ENCODE results near the gene KDM3A. TPM values are rescaled to one million over a fixed set of nuclear protein-coding genes. Genes with fewer than 3 reads are reported as not detected.

KDM3A gene
- total and polyA plus RNA-seq, 2 experiments from 2014 or later: 8.9 to 21.8 TPM

- TF ChIP-seq ZNF462 (CRISPR knock-in tag; IDR thresholded peaks at IDR 0.05): no peak
- no peak for TF ChIP-seq ZNF331 (CRISPR knock-in tag; IDR thresholded peaks at IDR 0.05; ENCODE audit: low read depth)
- TF ChIP-seq STAT1 (IDR thresholded peaks at IDR 0.05; ENCODE audit: unreplicated experiment): no peak
- no peak for TF ChIP-seq ZNF114 (CRISPR knock-in tag; IDR thresholded peaks at IDR 0.05)
- TF ChIP-seq, protein P1, sequence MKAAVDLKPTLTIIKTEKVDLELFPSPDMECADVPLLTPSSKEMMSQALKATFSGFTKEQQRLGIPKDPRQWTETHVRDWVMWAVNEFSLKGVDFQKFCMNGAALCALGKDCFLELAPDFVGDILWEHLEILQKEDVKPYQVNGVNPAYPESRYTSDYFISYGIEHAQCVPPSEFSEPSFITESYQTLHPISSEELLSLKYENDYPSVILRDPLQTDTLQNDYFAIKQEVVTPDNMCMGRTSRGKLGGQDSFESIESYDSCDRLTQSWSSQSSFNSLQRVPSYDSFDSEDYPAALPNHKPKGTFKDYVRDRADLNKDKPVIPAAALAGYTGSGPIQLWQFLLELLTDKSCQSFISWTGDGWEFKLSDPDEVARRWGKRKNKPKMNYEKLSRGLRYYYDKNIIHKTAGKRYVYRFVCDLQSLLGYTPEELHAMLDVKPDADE (IDR thresholded peaks at IDR 0.05): no peak
- no peak for TF ChIP-seq EZH2 (IDR thresholded peaks at IDR 0.05; ENCODE audit: low read depth, unreplicated experiment)
- TF ChIP-seq EZH2phosphoT487 (IDR thresholded peaks at IDR 0.05; ENCODE audit: unreplicated experiment): no peak
- TF ChIP-seq CREB1 (CRISPR knock-in tag; IDR thresholded peaks at IDR 0.05; ENCODE audit: low read depth): no peak
- TF ChIP-seq POLR2AphosphoS5 (IDR thresholded peaks at IDR 0.05; ENCODE audit: low read depth): no peak
These were observed 80.8 kb downstream of the KDM3A start (continued) for GRCh38 chr2:86521922-86522321.

- DNase-seq (ENCODE audit: low spot score): no peak
- Histone ChIP-seq H4K20me1 (replicated peaks; ENCODE audit: insufficient read depth) (no peaks in the 10 kb centered on the region), H3K27me3 (ENCODE audit: insufficient read depth) (no peaks in the 10 kb centered on the region), H3K4me2 (no peak overlapping the region), H2AFZ (no peak overlapping the region), H3K9me2 (ENCODE audit: insufficient read depth) (no peaks in the 10 kb centered on the region), H3K79me2 (replicated peaks; ENCODE audit: insufficient read depth) (no peaks in the 10 kb centered on the region), H3K27ac (ENCODE audit: low read depth) (no peak overlapping the region), H3F3A (replicated peaks; ENCODE audit: low read depth) (no peaks in the 10 kb centered on the region), H3K4me1 (ENCODE audit: insufficient read depth) (no peaks in the 10 kb centered on the region), H3K4me3 (no peak overlapping the region), H3K36me3 (ENCODE audit: insufficient read depth) (peaks cover 5% of the 10 kb centered on the region; the same call in 1 of the 2 replicates)
- peaks cover 5% of the 10 kb centered on the region for H3K9me3 Mint-ChIP-seq
- no peak overlapping the region for H3K4me3 Mint-ChIP-seq
- ATAC-seq: no peak
- H3K36me3 Mint-ChIP-seq (ENCODE audit: low read depth): no peaks in the 10 kb centered on the region; the same call in 2 of the 3 replicates
- H3K4me1 Mint-ChIP-seq: peaks cover 3% of the 10 kb centered on the region; the same call in 1 of the 3 replicates
- TF ChIP-seq CREB1 (CRISPR knock-in tag; IDR thresholded peaks at IDR 0.05; ENCODE audit: low read depth) (no peak), REST (IDR thresholded peaks at IDR 0.05; ENCODE audit: unreplicated experiment) (no peak), POLR2AphosphoS5 (IDR thresholded peaks at IDR 0.05; ENCODE audit: low read depth) (no peak), EZH2 (IDR thresholded peaks at IDR 0.05; ENCODE audit: low read depth, unreplicated experiment) (no peak), ZNF114 (CRISPR knock-in tag; IDR thresholded peaks at IDR 0.05) (no peak), ZNF331 (CRISPR knock-in tag; IDR thresholded peaks at IDR 0.05; ENCODE audit: low read depth) (no peak), STAT1 (IDR thresholded peaks at IDR 0.05; ENCODE audit: unreplicated experiment) (no peak), NANOG (IDR thresholded peaks at IDR 0.05; ENCODE audit: borderline replicate concordance) (no peak), JUNB (IDR thresholded peaks at IDR 0.05; ENCODE audit: unreplicated experiment) (no peak)
- H3K27me3 Mint-ChIP-seq (ENCODE audit: insufficient read depth, low read depth, poor library complexity): no peaks in the 10 kb centered on the region
- H3K27ac Mint-ChIP-seq: no peak overlapping the region
These were observed 81.5 kb downstream of the KDM3A start for GRCh38 chr2:86522711-86523110.
